GM12891 (cell line): ENCODE results near the gene CRY2.

Experiments
- DNase-seq: peaks from one replicate; pipeline ENCODE4 v3.0.0; 2011; ENCODE audit warnings: low spot score; ENCODE audit not compliant: insufficient read length
- FAIRE-seq: peaks from 2 replicates; lab custom pipeline; 2011; peaks lifted over from hg19 to GRCh38; lab: Jason Lieb, UNC
- PAX5 ChIP-seq: IDR thresholded peaks from 2 replicates; pipeline ENCODE4 v1.6.1; 2011; ENCODE audit warnings: low read length, moderate library complexity, mild to moderate bottlenecking; ENCODE audit not compliant: insufficient read depth, severe bottlenecking
- POLR2A ChIP-seq: IDR thresholded peaks from 2 replicates; pipeline ENCODE4 v1.6.1; 2011; ENCODE audit warnings: low read depth, low read length, control low read depth
- POLR2AphosphoS5 ChIP-seq: IDR thresholded peaks from 2 replicates; pipeline ENCODE4 v1.6.1; 2011; ENCODE audit warnings: low read depth, low read length, control low read depth
- POU2F2 ChIP-seq: IDR thresholded peaks from 2 replicates; pipeline ENCODE4 v1.6.1; 2011; ENCODE audit warnings: low read depth, mild to moderate bottlenecking, control low read depth, low read length, moderate library complexity
- SPI1 ChIP-seq: IDR thresholded peaks from 2 replicates; pipeline ENCODE4 v1.6.1; 2011; ENCODE audit warnings: low read depth, low read length, control low read depth
- TAF1 ChIP-seq: IDR thresholded peaks from 2 replicates; pipeline ENCODE4 v1.6.1; 2011; ENCODE audit warnings: low read depth, low read length, control low read depth

The CRY2 gene

GRCh38 chr11:45921561-45922424 is 74.5 kb downstream of the CRY2 start:
- DNase-seq: peak; percentile 13
- TF ChIP-seq PAX5 (no peak), POLR2A (no peak), SPI1 (no peak), POLR2AphosphoS5 (no peak), POU2F2 (no peak), TAF1 (no peak)
- no peak for FAIRE-seq

GRCh38 chr11:45922425-45923082 is 75.3 kb downstream of the CRY2 start, which contains the start of gene LARGE2:
TSS of gene LARGE2 (plus strand) at chr11:45922656. CDS start at chr11:45922883, 227 bp downstream.
- TF ChIP-seq PAX5: no peak
- no peak for TF ChIP-seq POU2F2
- no peak for TF ChIP-seq POLR2A
- no peak for FAIRE-seq

GRCh38 chr11:45924036-45924915 is 77.0 kb downstream of the CRY2 start:
- DNase-seq (no peak), FAIRE-seq (no peak)

More at GRCh38 chr11:45922425-45923082, 75.3 kb downstream of the CRY2 start, which contains the start of gene LARGE2:
- DNase-seq: peak; percentile 27

GRCh38 chr11:45924927-45925326 is 77.7 kb downstream of the CRY2 start:
- TF ChIP-seq POU2F2 (no peak), PAX5 (no peak), POLR2A (no peak), POLR2AphosphoS5 (no peak), SPI1 (no peak), TAF1 (no peak)
- no peak for DNase-seq
- no peak for FAIRE-seq

More at GRCh38 chr11:45924036-45924915, 77.0 kb downstream of the CRY2 start:
- TF ChIP-seq PAX5 (no peak), POLR2A (no peak), TAF1 (no peak), POLR2AphosphoS5 (no peak), POU2F2 (no peak), SPI1 (no peak)

GRCh38 chr11:45925550-45925949 is 78.3 kb downstream of the CRY2 start:
- no peak for FAIRE-seq
- TF ChIP-seq POLR2A (no peak), POU2F2 (no peak), TAF1 (no peak), PAX5 (no peak), POLR2AphosphoS5 (no peak), SPI1 (no peak)
- no peak for DNase-seq

GRCh38 chr11:45926001-45926401 is 78.7 kb downstream of the CRY2 start:
- FAIRE-seq (no peak), DNase-seq (no peak)
- no peak for TF ChIP-seq POU2F2
- no peak for TF ChIP-seq PAX5
- no peak for TF ChIP-seq TAF1
- TF ChIP-seq POLR2AphosphoS5: no peak
- no peak for TF ChIP-seq POLR2A
- no peak for TF ChIP-seq SPI1

- FAIRE-seq (no peak), DNase-seq (no peak)
- TF ChIP-seq SPI1 (no peak), PAX5 (no peak), POLR2AphosphoS5 (no peak), POU2F2 (no peak), TAF1 (no peak), POLR2A (no peak)
Measured at GRCh38 chr11:45926536-45927331, 79.5 kb downstream of the CRY2 start.

GRCh38 chr11:45927332-45927683 is 80.0 kb downstream of the CRY2 start:
- no peak for TF ChIP-seq POLR2A
- no peak for TF ChIP-seq POU2F2
- TF ChIP-seq TAF1: no peak
- TF ChIP-seq POLR2AphosphoS5: no peak
- TF ChIP-seq PAX5: no peak
- TF ChIP-seq SPI1: no peak
- FAIRE-seq (no peak), DNase-seq (no peak)
